ENCODE results near the gene PIK3R1. TPM values are rescaled to one million over a fixed set of nuclear protein-coding genes. Genes with fewer than 3 reads are reported as not detected.

The PIK3R1 gene
- total RNA-seq, 1 experiment from 2014 or later = 11.3 TPM

DNA sequence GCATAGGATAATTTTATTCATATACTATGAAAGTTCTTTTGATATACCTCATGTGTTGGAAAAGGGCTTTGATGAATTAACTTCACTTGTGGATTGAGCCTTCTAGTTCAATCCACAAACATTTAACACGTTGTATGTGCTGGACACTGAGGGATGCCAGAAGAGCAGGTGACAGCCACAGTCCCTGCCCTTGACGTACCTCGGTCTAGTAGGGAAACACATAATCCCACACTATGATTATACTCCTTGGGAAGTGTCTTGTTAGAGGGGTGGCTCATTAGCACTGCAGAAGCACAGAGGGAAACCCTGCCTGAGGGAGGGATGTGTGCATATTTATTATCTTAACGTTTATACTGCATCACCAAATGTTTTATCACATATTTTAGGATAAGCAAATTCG, 61.2 kb downstream of the PIK3R1 start:
- H3K4me2 ChIP-seq (ENCODE audit: insufficient read depth, insufficient read length, low read length) = no peak overlapping the region
- H2BK120ac ChIP-seq (ENCODE audit: low read depth, low read length, poor library complexity, severe bottlenecking) = no peak overlapping the region
- H3K27ac ChIP-seq (ENCODE audit: insufficient read length, low read depth, low read length) = no peak overlapping the region
- DNase-seq = no peak
- TF ChIP-seq, protein P1, sequence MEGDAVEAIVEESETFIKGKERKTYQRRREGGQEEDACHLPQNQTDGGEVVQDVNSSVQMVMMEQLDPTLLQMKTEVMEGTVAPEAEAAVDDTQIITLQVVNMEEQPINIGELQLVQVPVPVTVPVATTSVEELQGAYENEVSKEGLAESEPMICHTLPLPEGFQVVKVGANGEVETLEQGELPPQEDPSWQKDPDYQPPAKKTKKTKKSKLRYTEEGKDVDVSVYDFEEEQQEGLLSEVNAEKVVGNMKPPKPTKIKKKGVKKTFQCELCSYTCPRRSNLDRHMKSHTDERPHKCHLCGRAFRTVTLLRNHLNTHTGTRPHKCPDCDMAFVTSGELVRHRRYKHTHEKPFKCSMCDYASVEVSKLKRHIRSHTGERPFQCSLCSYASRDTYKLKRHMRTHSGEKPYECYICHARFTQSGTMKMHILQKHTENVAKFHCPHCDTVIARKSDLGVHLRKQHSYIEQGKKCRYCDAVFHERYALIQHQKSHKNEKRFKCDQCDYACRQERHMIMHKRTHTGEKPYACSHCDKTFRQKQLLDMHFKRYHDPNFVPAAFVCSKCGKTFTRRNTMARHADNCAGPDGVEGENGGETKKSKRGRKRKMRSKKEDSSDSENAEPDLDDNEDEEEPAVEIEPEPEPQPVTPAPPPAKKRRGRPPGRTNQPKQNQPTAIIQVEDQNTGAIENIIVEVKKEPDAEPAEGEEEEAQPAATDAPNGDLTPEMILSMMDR (conservative IDR thresholded peaks at IDR 0.05) = no peak
- H3K23ac ChIP-seq (ENCODE audit: insufficient read length, low read depth, low read length) = no peak overlapping the region
- H3K56ac ChIP-seq (ENCODE audit: insufficient read length, low read depth, low read length) = no peak overlapping the region
- H3K14ac ChIP-seq (ENCODE audit: insufficient read depth, low read length) = no peak overlapping the region
- no peak overlapping the region for H3T11ph ChIP-seq (ENCODE audit: low read length)
- H2BK20ac ChIP-seq (ENCODE audit: low read depth, low read length, poor library complexity, severe bottlenecking) = no peak overlapping the region
- H3K27ac Mint-ChIP-seq = no peak overlapping the region
- no peaks in the 10 kb centered on the region for H3K79me1 ChIP-seq (ENCODE audit: insufficient read depth, low read depth, low read length, poor library complexity, severe bottlenecking)
- no peaks in the 10 kb centered on the region; the same call in 1 of the 2 replicates for H3K27me3 Mint-ChIP-seq (ENCODE audit: low read depth)
- H2AK5ac ChIP-seq (ENCODE audit: insufficient read length, low read length) = no peak overlapping the region
- peaks cover 7% of the 10 kb centered on the region in 2 experiments for H3K4me1 Mint-ChIP-seq
- H3K4me1 ChIP-seq (ENCODE audit: insufficient read depth, low read length) = no peaks in the 10 kb centered on the region
- no peak overlapping the region for H3K18ac ChIP-seq (ENCODE audit: insufficient read length, low read depth, low read length)
- H4K20me1 ChIP-seq (ENCODE audit: control insufficient read depth, insufficient read depth, insufficient read length) = no peaks in the 10 kb centered on the region
- no peaks in the 10 kb centered on the region for H3K23me2 ChIP-seq (ENCODE audit: insufficient read length, low read depth, low read length, poor library complexity, severe bottlenecking)
- WGBS (ENCODE audit: extremely low coverage, insufficient read length, low lambda C conversion rate) = no CpG with 5 or more reads among the region's 5 CpGs
- H4K5ac ChIP-seq (ENCODE audit: insufficient read length, low read depth, low read length) = no peak overlapping the region
- no peak overlapping the region for H4K8ac ChIP-seq (replicated peaks; ENCODE audit: insufficient read length, low read depth, low read length)
- H3K36me3 Mint-ChIP-seq (ENCODE audit: insufficient read depth in 1 of 3, low read depth in 3 of 3) = peaks cover 0 to 9% (median 1%) of the 10 kb centered on the region in 3 experiments; a peak in 6 of 7 replicates
- H2BK15ac ChIP-seq (ENCODE audit: low read depth, low read length) = no peak overlapping the region
- no peaks in the 10 kb centered on the region for H3K27me3 ChIP-seq (ENCODE audit: insufficient read depth, low read length)
- no peaks in the 10 kb centered on the region for H3K9me3 Mint-ChIP-seq
- no peak overlapping the region for H3K4me3 Mint-ChIP-seq
- H3K9ac ChIP-seq (ENCODE audit: extremely low read depth, insufficient read length, low read length) = no peak overlapping the region
- H2AFZ ChIP-seq (ENCODE audit: low read length) = no peak overlapping the region
- no peak overlapping the region for H2BK12ac ChIP-seq (ENCODE audit: insufficient read length, low read depth, low read length)
- H3K4ac ChIP-seq (ENCODE audit: low read depth, low read length) = no peak overlapping the region
- H2BK5ac ChIP-seq (ENCODE audit: insufficient read length, low read length) = no peak overlapping the region
- H3K9me3 ChIP-seq (ENCODE audit: control insufficient read depth, low read depth, low read length) = no peaks in the 10 kb centered on the region
- no peak overlapping the region for H4K91ac ChIP-seq (ENCODE audit: insufficient read length, low read depth, low read length)
- H3K79me2 ChIP-seq (ENCODE audit: insufficient read depth, low read length) = no peaks in the 10 kb centered on the region

Measured in H9 (cell line).